Astrocyte (in vitro differentiated cells and primary cell): ENCODE data around the gene STX7.

ENCODE experiments used
- CTCF ChIP-seq: IDR thresholded peaks from 2 replicates; pipeline ENCODE4 v1.5.1; 2011; ENCODE audit warnings: low read depth, mild to moderate bottlenecking, inconsistent platforms, low read length, moderate library complexity; ENCODE audit not compliant: insufficient read depth
- EZH2 ChIP-seq: IDR thresholded peaks from 2 replicates; pipeline ENCODE4 v1.6.1; 2012; ENCODE audit warnings: mild to moderate bottlenecking, low read length, inconsistent platforms; ENCODE audit not compliant: insufficient read depth

- TF ChIP-seq CTCF (no peak), EZH2 (no peak)
Observed at GRCh38 chr6:132413499-132413802, 99.5 kb downstream of the STX7 start.
